Kidney epithelial cell (primary cell): Measurements from ENCODE around the gene IL19. TPM values are rescaled to one million over a fixed set of nuclear protein-coding genes. Genes with fewer than 3 reads are reported as not detected.

ENCODE experiments used
- DNase-seq: peaks from one replicate; pipeline ENCODE4 v3.0.0-alpha.2; 2010; ENCODE audit warnings: low read depth
- H3K27me3 ChIP-seq: 2 replicates; pipeline ENCODE4 v1.6.0; 2011; ENCODE audit warnings: low read length; ENCODE audit not compliant: control insufficient read depth, insufficient read depth
- H3K36me3 ChIP-seq: 2 replicates; pipeline ENCODE4 v1.5.1; 2011; ENCODE audit warnings: low read length; ENCODE audit not compliant: control insufficient read depth, insufficient read depth
- H3K4me3 ChIP-seq: 2 replicates; pipeline ENCODE4 v1.5.1; 2011; ENCODE audit warnings: low read depth, mild to moderate bottlenecking, control low read depth, low read length
- total RNA-seq: library from RNA; depleted of rRNA; stranded (reverse); fragments of >200 nt; gene quantifications from 2 replicates; pipeline ENCODE4 v1.2.3, GENCODE V29; 2015
- TF ChIP-seq, protein P1 (sequence below): IDR thresholded peaks from 2 replicates; pipeline ENCODE4 v1.5.1; 2011; ENCODE audit warnings: mild to moderate bottlenecking, moderate library complexity, low read length, control low read depth, inconsistent platforms; ENCODE audit not compliant: insufficient read depth, poor library complexity, severe bottlenecking

IL19 gene
- total RNA-seq, 1 donor from 2014 or later, result not detected

DNA sequence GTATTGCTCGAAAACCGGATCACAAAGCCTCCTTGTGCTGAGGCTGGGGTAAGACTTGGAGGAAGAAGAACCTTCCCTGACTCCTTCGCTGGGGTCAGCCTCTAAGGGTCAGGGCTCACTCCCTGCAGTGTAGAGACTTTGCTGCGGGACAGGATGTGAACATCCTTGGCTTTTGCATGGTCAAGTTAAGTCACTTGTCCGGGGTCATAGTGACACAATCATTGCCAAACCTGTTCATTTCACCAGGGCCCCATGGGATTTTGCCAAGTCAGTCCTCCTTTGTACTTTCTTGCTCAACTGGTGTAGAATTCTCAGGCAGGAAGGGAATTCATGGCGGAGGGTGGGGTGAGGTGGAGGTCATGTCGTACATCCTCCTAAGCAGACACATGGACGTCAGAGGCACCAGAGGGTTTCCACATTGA, 26.4 kb downstream of the IL19 start:
- no peaks in the 10 kb centered on the region for H3K27me3 ChIP-seq
- no peak overlapping the region for H3K4me3 ChIP-seq
- no peaks in the 10 kb centered on the region for H3K36me3 ChIP-seq
- TF ChIP-seq, protein P1, sequence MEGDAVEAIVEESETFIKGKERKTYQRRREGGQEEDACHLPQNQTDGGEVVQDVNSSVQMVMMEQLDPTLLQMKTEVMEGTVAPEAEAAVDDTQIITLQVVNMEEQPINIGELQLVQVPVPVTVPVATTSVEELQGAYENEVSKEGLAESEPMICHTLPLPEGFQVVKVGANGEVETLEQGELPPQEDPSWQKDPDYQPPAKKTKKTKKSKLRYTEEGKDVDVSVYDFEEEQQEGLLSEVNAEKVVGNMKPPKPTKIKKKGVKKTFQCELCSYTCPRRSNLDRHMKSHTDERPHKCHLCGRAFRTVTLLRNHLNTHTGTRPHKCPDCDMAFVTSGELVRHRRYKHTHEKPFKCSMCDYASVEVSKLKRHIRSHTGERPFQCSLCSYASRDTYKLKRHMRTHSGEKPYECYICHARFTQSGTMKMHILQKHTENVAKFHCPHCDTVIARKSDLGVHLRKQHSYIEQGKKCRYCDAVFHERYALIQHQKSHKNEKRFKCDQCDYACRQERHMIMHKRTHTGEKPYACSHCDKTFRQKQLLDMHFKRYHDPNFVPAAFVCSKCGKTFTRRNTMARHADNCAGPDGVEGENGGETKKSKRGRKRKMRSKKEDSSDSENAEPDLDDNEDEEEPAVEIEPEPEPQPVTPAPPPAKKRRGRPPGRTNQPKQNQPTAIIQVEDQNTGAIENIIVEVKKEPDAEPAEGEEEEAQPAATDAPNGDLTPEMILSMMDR, result no peak
- DNase-seq, result no peak

DNA sequence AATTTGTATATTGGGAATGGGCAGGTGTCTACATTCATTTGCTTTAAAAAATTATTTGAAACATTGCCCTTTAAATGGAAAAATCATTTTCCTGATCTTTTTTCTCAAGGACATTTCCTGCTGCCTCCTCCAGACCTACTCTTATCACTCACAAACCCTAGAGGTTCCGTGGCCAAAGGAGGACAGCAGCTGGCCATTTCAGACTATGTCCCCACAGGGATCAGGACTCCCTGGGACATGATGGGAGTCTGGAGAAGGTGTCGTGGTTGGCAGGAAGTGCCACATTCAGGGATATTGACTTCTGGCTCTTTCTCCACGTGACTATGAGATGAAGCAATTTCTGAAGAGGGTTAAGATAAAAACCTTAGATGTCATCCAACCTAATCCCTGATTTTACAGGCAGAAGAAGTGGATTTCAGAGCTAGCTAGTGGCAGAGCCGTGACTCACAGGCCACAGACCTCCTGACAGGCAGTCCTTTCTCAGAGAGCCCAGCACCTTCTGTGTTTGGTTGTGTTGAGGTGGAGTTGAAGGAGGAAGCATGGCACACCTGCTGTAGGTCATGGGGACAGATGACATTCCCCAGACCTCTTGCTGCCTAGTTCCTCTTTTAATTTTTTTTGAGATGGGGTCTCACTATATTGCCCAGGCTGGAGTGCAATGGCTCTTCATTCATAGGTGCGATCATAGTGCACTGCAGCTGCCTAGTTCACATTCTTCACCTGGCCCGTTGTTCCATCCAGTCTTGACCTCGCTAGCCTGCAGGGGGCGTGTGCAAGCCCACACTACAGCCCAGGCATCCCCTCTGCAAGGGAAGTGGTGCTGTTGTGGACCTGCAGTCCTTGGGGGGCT, 27.2 kb downstream of the IL19 start:
- DNase-seq, result no peak
- TF ChIP-seq, protein P1, result peak; percentile 58
- Histone ChIP-seq H3K27me3 (no peaks in the 10 kb centered on the region), H3K36me3 (no peaks in the 10 kb centered on the region), H3K4me3 (no peak overlapping the region)

DNA sequence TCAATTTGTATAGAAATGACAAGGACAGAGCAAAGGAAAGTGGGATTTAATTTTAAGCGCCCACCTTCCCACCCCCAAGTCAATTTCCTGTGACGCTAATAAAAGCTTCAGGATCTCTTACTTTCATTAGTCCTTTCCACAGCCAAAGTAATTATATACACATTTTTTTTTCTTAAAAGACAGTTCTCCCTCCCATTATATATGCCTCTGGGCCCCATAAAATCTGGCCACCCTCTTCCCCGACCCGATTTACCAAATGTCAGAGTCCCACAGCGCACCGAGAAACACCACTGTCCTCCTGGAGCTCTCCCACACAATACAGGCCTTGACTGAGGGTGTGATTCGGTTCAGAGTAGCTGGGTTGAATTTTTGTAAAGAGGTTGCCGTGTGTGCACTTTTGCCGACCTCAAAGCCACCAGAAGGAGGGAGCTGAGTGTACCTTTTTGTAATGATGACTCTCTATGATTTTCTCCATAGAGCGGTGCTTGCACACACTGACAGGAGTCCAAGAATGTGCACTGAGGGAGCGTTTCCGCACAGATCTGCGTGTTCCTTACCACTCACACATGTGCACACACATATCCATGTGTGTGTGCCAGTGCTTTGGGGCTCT, 27.9 kb downstream of the IL19 start:
- no peak for DNase-seq
- Histone ChIP-seq H3K27me3 (no peaks in the 10 kb centered on the region), H3K4me3 (no peak overlapping the region), H3K36me3 (no peaks in the 10 kb centered on the region)
- TF ChIP-seq, protein P1, result no peak

DNA sequence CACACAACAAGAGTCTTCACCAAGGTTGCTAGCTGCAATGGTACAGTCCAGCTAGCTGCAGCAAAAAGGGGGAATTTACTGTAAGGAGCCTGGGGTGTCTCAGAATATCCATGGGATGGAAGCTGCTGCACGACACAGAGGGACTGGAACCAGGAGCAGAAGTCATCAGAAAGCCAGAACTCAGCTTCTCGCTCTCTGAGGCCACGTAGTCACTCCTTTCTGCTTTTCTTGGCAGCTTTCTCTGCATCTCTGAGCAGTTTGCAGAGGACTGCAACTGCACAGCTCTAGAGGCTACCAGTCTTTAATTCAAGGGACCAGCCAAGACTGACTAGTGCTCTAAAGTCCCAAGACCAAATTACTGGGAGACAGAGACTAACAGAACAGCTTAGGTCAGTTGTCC, 28.7 kb downstream of the IL19 start:
- Histone ChIP-seq H3K36me3 (no peaks in the 10 kb centered on the region), H3K27me3 (no peaks in the 10 kb centered on the region), H3K4me3 (no peak overlapping the region)
- TF ChIP-seq, protein P1, result no peak
- DNase-seq, result no peak

DNA sequence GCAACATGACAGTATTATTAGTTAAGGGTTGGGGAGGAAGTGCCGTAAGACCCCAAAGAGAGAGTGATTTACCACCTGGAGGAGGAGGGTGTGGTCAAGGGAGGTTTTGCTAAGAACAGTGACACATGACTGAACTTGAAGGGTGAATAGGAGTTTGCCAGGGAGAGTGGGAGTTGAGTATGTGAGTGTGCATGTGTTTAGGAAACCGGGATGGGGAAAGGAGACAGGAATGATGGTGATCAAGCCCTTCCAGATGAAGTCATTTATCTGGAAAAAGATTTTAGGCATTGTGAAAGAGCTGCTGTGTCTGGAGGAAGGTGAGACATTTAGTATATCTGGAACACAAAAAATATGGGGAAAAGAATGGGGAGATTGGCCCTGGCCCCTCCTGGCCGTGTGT, 29.8 kb downstream of the IL19 start:
- H3K4me3 ChIP-seq, result no peak overlapping the region
- DNase-seq, result no peak
- TF ChIP-seq, protein P1, result no peak
- no peaks in the 10 kb centered on the region for H3K36me3 ChIP-seq
- no peaks in the 10 kb centered on the region for H3K27me3 ChIP-seq
